Activated CD4-positive, alpha-beta T cell treated with anti-CD3 and anti-CD28 coated beads for 36 hours (primary cell): ENCODE results near the gene RNASE12. TPM values are rescaled to one million over a fixed set of nuclear protein-coding genes. Genes with fewer than 3 reads are reported as not detected.

Experiments used
- ATAC-seq: fragments of 200-7000 bp; cut with Tn5 transposase; one replicate; pipeline ENCODE4 v1.10.0; 2021; ENCODE audit warnings: mild to moderate bottlenecking, moderate library complexity
- CTCF ChIA-PET: fragments of 350-600 bp; sonication (Branson Sonifier 250); formaldehyde crosslinking; loops from one replicate; lab custom pipeline; 2021; ENCODE audit warnings: antibody characterized with exemption; lab: Charles Lee
- POLR2A ChIA-PET: fragments of 350-600 bp; sonication (Branson Sonifier 250); formaldehyde crosslinking; loops from one replicate; lab custom pipeline; 2021; ENCODE audit warnings: antibody characterized with exemption, inconsistent platforms; lab: Charles Lee
- DNase-seq: peaks from one replicate; pipeline ENCODE4 v3.0.0-alpha.2; 2020
- H3K27ac Mint-ChIP-seq: one replicate; pipeline ENCODE4 v1.8.0; 2021; ENCODE audit warnings: mixed read lengths
- H3K27me3 Mint-ChIP-seq: one replicate; pipeline ENCODE4 v1.8.0; 2021; ENCODE audit warnings: mixed read lengths
- H3K36me3 Mint-ChIP-seq: one replicate; pipeline ENCODE4 v1.8.0; 2021; ENCODE audit warnings: low read depth, mixed read lengths
- H3K4me1 Mint-ChIP-seq: one replicate; pipeline ENCODE4 v1.8.0; 2021; ENCODE audit warnings: mixed read lengths
- H3K4me3 Mint-ChIP-seq: one replicate; pipeline ENCODE4 v1.8.0; 2021; ENCODE audit warnings: mild to moderate bottlenecking, moderate library complexity, mixed read lengths
- H3K9me3 Mint-ChIP-seq: one replicate; pipeline ENCODE4 v1.8.0; 2021; ENCODE audit warnings: low read depth, mixed read lengths
- intact Hi-C, 2 experiments: fragments of 100-400 bp; cut with DNase I in 1 of 2; cut with micrococcal nuclease in 1 of 2; formaldehyde crosslinking; loops; one replicate each; pipeline versions ENCODE4 v1.14.2 to v1.15.1; 2022 to 2024; cut with DNase I, micrococcal nuclease
- total RNA-seq, 2 experiments: library from RNA; stranded (reverse); gene quantifications; one replicate each; pipeline ENCODE4 v1.2.3, GENCODE V29; 2021

RNASE12 gene
- total RNA-seq, 2 experiments from 2014 or later, result not detected

DNA sequence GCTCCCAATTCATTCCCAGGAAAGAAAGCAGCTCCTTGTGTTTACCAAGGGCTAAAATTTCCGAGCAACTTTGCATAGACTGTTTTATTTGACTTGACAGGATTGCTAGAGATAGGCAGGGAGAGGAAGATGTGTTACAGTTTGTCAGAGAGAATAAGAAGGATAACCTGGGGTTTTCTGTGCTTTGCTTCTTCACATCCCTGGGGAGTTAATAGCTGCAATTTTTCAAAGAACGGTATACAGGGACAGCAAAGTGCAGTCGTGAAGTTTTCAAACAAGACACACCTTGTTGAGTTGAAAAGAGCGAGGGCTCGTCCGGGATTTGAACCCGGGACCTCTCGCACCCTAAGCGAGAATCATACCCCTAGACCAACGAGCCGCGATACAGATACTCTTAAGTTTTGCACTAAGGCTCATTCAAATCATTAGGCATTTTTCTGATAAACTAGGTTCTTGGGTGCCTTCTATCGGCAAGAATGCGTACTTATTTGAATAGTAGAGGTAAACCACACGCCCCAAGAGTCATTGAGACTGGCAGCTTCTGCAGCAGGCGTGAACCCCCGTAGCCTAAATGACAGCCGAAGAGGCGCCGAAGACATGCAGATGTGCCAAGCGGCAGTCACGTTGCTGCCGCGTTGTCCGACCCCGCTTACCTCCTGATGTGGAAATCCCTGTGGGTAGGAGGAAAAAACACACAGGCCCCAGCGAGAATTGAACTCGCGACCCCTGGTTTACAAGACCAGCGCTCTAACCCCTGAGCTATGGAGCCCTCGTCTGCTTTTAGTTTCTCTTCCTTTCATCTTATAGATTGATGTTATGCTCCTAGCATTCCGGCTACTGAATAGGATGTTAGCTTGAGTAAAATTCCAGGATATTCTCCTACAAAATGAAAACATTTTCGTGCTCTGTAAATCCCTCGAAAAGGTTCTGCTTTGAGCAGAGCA, 22.2 kb upstream of the RNASE12 start:
- Mint-ChIP-seq H3K27ac (no peak overlapping the region), H3K4me1 (peaks cover 8% of the 10 kb centered on the region), H3K27me3 (no peaks in the 10 kb centered on the region), H3K9me3 (no peaks in the 10 kb centered on the region), H3K36me3 (no peaks in the 10 kb centered on the region), H3K4me3 (no peak overlapping the region)
- intact Hi-C loops, result loop anchor here (1.0 to 5.0 kb wide), 17 partner anchors 12 to 286 kb away; partner anchors contain the start of genes PARP2 (in 2 of the 2), PNP (in 2 of the 2), TEP1 (in 2 of the 2) and APEX1 (in 1 of the 2)
- CTCF ChIA-PET, result interaction anchor here (0.6 to 3.1 kb wide), 22 partner anchors 10 to 358 kb away, joined by 3 to 34 read pairs (median 4); partner anchors contain the start of genes ANG, APEX1, PARP2 and RNASE4
- POLR2A ChIA-PET, result interaction anchor here (0.7 to 1.8 kb wide), 7 partner anchors 13 to 270 kb away, joined by 3 to 8 read pairs (median 5); partner anchors contain the start of genes APEX1, PARP2 and PNP
- DNase-seq (peak; percentile 91), ATAC-seq (peak; percentile 87)

DNA sequence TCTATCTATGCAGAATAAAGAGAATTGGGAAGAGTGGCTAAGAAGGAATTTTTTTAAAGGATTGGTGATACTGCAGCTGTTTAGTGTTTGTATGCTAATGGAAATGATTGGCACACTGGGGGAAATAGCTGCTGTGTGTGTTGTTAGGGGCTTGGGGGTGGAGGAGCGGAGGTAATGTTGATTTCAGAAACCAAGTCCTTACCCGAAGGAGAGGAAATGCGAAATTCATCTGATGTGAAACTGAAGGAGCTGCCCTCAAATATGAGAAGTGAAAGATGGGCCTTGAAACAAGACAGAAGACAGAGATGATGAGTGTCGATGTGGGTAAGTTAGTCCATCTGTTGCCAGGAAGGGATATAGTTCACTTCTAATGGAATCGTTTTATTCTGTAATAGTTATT, 21.2 kb upstream of the RNASE12 start:
- H3K4me3 Mint-ChIP-seq, result no peak overlapping the region
- peaks cover 2% of the 10 kb centered on the region for H3K4me1 Mint-ChIP-seq
- POLR2A ChIA-PET, result interaction anchor here (1.7 to 1.8 kb wide), 2 partner anchors 14 to 269 kb away, joined by 5 to 8 read pairs; partner anchors contain the start of gene PARP2
- DNase-seq (no peak), ATAC-seq (no peak)
- CTCF ChIA-PET, result interaction anchor here (0.7 to 3.1 kb wide), 11 partner anchors 19 to 359 kb away, joined by 3 to 34 read pairs (median 5); partner anchors contain the start of genes APEX1, PARP2 and RNASE4
- no peak overlapping the region for H3K27ac Mint-ChIP-seq
- intact Hi-C loops, result loop anchor here in 1 of 2 experiments (2.0 to 5.0 kb wide), 3 partner anchors 40 to 200 kb away; partner anchors contain the start of genes PNP and TEP1
- no peaks in the 10 kb centered on the region for H3K9me3 Mint-ChIP-seq
- H3K27me3 Mint-ChIP-seq, result no peaks in the 10 kb centered on the region
- H3K36me3 Mint-ChIP-seq, result no peaks in the 10 kb centered on the region

DNA sequence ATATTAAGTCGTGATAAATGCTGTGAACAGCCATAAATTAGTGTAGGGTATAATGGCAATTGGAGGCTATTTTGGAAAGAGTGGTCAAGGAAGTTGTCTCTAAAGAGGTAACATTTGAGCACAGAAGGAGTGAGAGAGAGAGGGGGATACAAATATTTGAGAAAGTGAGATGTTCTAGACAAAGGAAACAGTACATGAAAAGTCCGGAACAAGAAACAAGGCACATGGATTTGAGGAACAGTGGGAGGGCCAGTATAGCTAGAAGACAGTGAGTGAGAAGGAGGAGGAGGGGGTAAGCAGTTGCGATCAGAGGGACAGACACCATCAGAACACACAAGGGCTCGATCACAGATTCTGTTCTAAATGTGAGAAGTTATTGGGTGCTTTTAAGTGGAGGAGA, 20.1 kb upstream of the RNASE12 start:
- intact Hi-C loops, result loop anchor here (2.0 to 5.0 kb wide), 2 partner anchors 144 to 210 kb away; partner anchors contain the start of gene PNP (in 1 of the 2)
- ATAC-seq (no peak), DNase-seq (no peak)
- H3K27me3 Mint-ChIP-seq, result no peaks in the 10 kb centered on the region
- H3K4me1 Mint-ChIP-seq, result peaks cover 5% of the 10 kb centered on the region
- H3K9me3 Mint-ChIP-seq, result no peaks in the 10 kb centered on the region
- ChIA-PET CTCF (interaction anchor here (0.9 to 5.0 kb wide), 6 partner anchors 52 to 304 kb away, joined by 4 to 61 read pairs (median 8); partner anchors contain the start of genes PARP2 and RNASE4), POLR2A (no interaction called here)
- H3K27ac Mint-ChIP-seq, result no peak overlapping the region
- no peak overlapping the region for H3K4me3 Mint-ChIP-seq
- H3K36me3 Mint-ChIP-seq, result no peaks in the 10 kb centered on the region

DNA sequence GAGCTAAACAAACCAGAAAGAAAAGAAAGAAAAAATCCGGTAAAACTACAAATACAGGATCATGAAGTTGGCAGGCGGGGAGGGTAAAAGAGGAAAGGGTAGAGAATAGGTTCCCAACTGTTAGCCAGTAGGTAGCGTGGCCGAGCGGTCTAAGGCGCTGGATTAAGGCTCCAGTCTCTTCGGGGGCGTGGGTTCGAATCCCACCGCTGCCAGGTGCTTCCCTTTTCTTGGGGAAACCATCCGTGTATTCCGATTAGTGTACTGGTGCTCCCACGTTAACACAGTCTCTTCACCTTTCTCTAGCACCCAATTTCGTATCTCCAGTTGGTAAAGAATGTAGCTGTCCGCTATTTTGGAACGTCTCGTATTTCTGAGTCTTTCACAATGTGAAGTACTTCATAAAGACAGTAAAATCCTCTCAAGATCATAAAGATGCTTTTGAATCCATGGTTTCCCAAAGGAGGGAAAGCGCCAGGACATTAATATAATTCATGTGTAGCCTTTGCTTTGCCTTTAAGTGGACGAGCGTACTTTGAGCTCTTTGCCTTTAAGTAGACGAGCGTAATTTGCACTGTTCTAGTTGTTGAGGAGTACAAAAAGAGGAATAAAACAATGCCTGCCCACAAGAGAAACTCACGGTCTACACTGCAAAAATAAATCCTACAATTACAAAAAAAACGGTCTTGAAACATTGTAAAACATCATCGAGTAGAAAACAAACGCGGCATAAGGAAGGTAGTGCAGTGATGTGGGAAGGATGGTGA, 19.0 kb upstream of the RNASE12 start:
- Mint-ChIP-seq H3K27ac (no peak overlapping the region), H3K36me3 (no peaks in the 10 kb centered on the region), H3K4me3 (no peak overlapping the region), H3K9me3 (no peaks in the 10 kb centered on the region), H3K27me3 (no peaks in the 10 kb centered on the region), H3K4me1 (peaks cover 3% of the 10 kb centered on the region)
- POLR2A ChIA-PET, result interaction anchor here (0.7 to 1.0 kb wide), 2 partner anchors 121 to 209 kb away, joined by 3 to 4 read pairs; no protein-coding TSS in a partner anchor
- intact Hi-C loops, result loop anchor here (1.0 to 5.0 kb wide), 3 partner anchors 143 to 305 kb away; partner anchors contain the start of genes PNP (in 1 of the 2) and TTC5 (in 1 of the 2)
- ATAC-seq (peak; percentile 24), DNase-seq (peak; percentile 88)
- CTCF ChIA-PET, result interaction anchor here (0.6 to 5.0 kb wide), 24 partner anchors 12 to 304 kb away, joined by 3 to 61 read pairs (median 5); partner anchors contain the start of genes APEX1, OSGEP, PARP2 and PNP

DNA sequence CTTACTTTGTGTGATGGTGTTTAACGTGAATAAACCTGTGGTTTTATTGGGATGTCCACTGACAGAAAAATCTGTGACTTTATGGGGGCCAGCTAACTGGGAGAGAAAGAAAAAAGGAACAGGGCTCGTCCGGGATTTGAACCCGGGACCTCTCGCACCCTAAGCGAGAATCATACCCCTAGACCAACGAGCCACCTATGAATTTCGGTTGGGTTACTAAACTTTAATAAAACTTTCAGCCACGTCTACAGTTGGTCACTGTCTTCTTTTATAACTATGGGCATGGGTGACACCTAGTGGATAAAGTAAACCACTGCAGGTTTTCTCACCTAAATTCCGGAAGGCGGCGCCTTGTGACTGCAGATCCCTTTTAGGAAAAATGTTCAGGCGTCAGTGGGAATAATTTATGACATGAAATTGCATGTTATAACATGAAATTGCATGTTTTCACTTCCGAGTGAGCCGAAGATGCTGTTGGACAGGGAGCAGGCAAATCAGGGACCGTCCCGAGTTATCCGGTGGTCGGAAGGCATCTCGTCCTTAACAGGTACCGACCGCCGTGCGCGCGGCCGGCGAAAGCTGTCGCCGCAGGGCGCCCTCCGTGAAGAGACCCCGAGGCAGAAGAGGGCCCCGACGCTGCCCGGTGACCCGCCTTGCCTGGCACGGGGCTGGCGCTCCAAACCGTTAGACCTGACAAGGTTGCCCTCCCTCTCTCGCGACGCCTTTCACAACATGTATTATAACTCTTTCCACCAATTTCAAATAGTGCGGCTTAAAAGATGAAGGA, 18.2 kb upstream of the RNASE12 start:
- ATAC-seq, result peak; percentile 4
- H3K36me3 Mint-ChIP-seq, result no peaks in the 10 kb centered on the region
- no peak overlapping the region for H3K4me3 Mint-ChIP-seq

DNA sequence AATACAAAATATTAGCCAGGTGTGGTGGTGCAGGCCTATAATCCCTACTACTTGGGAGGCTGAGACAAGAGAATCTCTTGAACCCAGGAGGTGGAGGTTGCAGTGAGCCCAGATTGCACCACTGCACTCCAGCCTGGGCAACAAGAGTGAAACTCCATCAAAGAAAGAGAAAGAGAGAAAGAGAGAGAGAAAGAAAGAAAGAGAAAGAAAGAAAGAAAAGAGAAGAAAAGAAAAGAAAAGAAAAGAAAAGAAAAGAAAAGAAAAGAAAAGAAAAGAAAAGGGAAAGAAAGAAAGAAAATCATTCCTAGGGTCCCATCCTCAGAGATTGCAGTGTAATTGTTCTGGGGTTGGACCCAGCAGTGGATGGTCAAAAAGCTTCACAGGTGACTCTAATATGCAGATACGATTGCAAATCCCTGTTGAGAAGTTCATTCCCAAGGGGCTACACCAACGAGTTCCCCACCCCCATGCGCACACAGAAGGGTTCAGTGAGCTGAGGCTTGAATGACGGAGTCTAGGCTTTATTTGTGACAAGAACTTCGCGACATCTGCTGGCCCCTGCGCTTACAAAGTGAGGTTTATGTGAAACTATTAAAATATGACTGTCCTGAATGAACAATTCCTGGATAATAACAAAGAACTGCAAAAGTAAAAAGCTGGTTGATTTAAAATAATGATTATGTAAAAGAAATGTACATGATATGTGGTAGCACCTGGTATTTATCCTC, 17.4 kb upstream of the RNASE12 start:
- Mint-ChIP-seq H3K36me3 (no peaks in the 10 kb centered on the region), H3K4me3 (no peak overlapping the region), H3K27me3 (no peaks in the 10 kb centered on the region), H3K9me3 (no peaks in the 10 kb centered on the region), H3K4me1 (peaks cover 3% of the 10 kb centered on the region), H3K27ac (no peak overlapping the region)
- ChIA-PET POLR2A (no interaction called here), CTCF (interaction anchor here (0.5 to 5.0 kb wide), 29 partner anchors 9 to 726 kb away, joined by 3 to 61 read pairs (median 3); partner anchors contain the start of genes PARP2, PNP and TEP1)
- intact Hi-C loops, result loop anchor here (1.0 to 2.0 kb wide), 6 partner anchors 74 to 281 kb away; partner anchors contain the start of gene OSGEP (in 1 of the 2)
- DNase-seq (no peak), ATAC-seq (no peak)

More for the DNA sequence above, 18.2 kb upstream of the RNASE12 start:
- Mint-ChIP-seq H3K27ac (no peak overlapping the region), H3K4me1 (peaks cover 3% of the 10 kb centered on the region), H3K27me3 (no peaks in the 10 kb centered on the region), H3K9me3 (no peaks in the 10 kb centered on the region)
- intact Hi-C loops, result loop anchor here (1.0 to 5.0 kb wide), 9 partner anchors 73 to 304 kb away; partner anchors contain the start of genes OSGEP (in 1 of the 2), PNP (in 1 of the 2) and TTC5 (in 1 of the 2)
- POLR2A ChIA-PET, result interaction anchor here (0.7 to 1.0 kb wide), 2 partner anchors 120 to 208 kb away, joined by 3 to 4 read pairs; no protein-coding TSS in a partner anchor
- peak; percentile 71 for DNase-seq
- CTCF ChIA-PET, result interaction anchor here (0.7 to 5.0 kb wide), 37 partner anchors 10 to 380 kb away, joined by 3 to 61 read pairs (median 4); partner anchors contain the start of genes APEX1, OSGEP, PARP2 and PNP

DNA sequence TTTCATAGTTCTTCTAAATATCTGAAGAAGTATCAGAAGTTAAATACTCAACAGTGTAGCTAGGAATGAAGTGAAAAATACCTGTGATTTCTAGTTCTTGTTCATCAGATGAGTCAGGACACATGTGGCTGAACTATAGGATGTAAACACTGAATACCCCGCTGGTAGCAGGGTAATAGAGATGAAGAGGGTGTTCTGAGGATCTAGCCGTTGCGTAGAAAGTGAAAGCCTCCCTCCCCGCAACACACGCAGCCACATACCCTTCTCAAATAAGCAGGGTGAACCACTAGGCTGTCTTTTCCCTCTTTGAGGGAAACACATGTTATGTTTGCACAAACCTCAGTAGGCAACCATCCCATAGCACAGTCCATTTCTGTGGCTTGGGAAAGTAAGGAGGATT, 16.4 kb upstream of the RNASE12 start:
- Mint-ChIP-seq H3K4me1 (peaks cover 3% of the 10 kb centered on the region), H3K4me3 (no peak overlapping the region), H3K27ac (no peak overlapping the region), H3K9me3 (no peaks in the 10 kb centered on the region), H3K36me3 (no peaks in the 10 kb centered on the region), H3K27me3 (no peaks in the 10 kb centered on the region)
- POLR2A ChIA-PET, result interaction anchor here (0.5 to 1.4 kb wide), 2 partner anchors 47 to 137 kb away, joined by 3 to 5 read pairs; no protein-coding TSS in a partner anchor
- CTCF ChIA-PET, result interaction anchor here (0.6 to 5.0 kb wide), 10 partner anchors 8 to 301 kb away, joined by 3 to 61 read pairs (median 4); no protein-coding TSS in a partner anchor
- peak; percentile 25 for ATAC-seq
- no peak for DNase-seq
- intact Hi-C loops, result loop anchor here in 1 of 2 experiments (2.0 kb wide), 1 partner anchor 77 kb away; no protein-coding TSS in a partner anchor

DNA sequence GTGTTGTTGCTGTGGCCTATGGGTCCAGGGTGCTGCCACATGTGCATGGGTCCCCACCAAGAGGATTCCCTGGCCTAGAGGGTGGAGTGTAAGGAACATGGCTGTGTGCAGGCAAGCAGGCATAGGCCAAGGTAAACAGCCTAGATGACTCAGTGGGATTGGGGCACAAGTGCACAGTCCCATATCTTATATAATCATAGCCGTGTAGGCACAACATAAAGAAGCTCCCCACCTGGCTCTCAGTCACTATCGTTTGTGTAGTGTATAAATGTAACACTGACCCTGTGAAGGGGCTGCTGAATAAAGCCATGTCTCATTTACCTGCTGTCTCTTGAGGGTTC, 15.7 kb upstream of the RNASE12 start:
- POLR2A ChIA-PET, result interaction anchor here (0.5 to 1.4 kb wide), 3 partner anchors 47 to 137 kb away, joined by 3 to 5 read pairs (median 3); no protein-coding TSS in a partner anchor
- Mint-ChIP-seq H3K4me1 (peaks cover 3% of the 10 kb centered on the region), H3K36me3 (no peaks in the 10 kb centered on the region), H3K27me3 (no peaks in the 10 kb centered on the region), H3K9me3 (no peaks in the 10 kb centered on the region), H3K4me3 (no peak overlapping the region), H3K27ac (no peak overlapping the region)
- CTCF ChIA-PET, result interaction anchor here (1.0 to 5.0 kb wide), 4 partner anchors 24 to 280 kb away, joined by 3 to 61 read pairs (median 4); no protein-coding TSS in a partner anchor
- intact Hi-C loops, result no loop called here
- ATAC-seq (no peak), DNase-seq (no peak)
